GM23338 (cell line): Measurements from ENCODE around the gene SRSF3. TPM values are rescaled to one million over a fixed set of nuclear protein-coding genes. Genes with fewer than 3 reads are reported as not detected.

ENCODE experiments used
- ATAC-seq: fragments of 200-7000 bp; cut with Tn5 transposase; 3 replicates; pipeline ENCODE4 v1.9.1; 2020
- DNase-seq: peaks from one replicate; pipeline ENCODE4 v3.0.0-alpha.2; 2015; ENCODE audit warnings: low spot score
- H2AFZ ChIP-seq: fragments of 200-600 bp; sonication (generic); 2 replicates; pipeline ENCODE4 v1.8.0; 2016; ENCODE audit warnings: antibody characterized with exemption, mild to moderate bottlenecking, moderate library complexity
- H3F3A ChIP-seq: fragments of 200-600 bp; sonication (generic); replicated peaks from 2 replicates; pipeline ENCODE4 v1.8.0; 2017; ENCODE audit warnings: antibody characterized with exemption, mixed run types, low read depth
- H3K27ac ChIP-seq: fragments of 200-600 bp; sonication (generic); 2 replicates; pipeline ENCODE4 v1.6.1; 2016; ENCODE audit warnings: low read depth
- H3K27me3 ChIP-seq: fragments of 200-600 bp; sonication (generic); 2 replicates; pipeline ENCODE4 v1.8.0; 2016; ENCODE audit warnings: mild to moderate bottlenecking, mixed run types, moderate library complexity; ENCODE audit not compliant: insufficient read depth
- H3K36me3 ChIP-seq: fragments of 200-600 bp; sonication (generic); 2 replicates; pipeline ENCODE4 v1.8.0; 2016; ENCODE audit warnings: mild to moderate bottlenecking; ENCODE audit not compliant: insufficient read depth
- H3K4me1 ChIP-seq: fragments of 200-600 bp; sonication (generic); 2 replicates; pipeline ENCODE4 v1.8.0; 2016; ENCODE audit warnings: mild to moderate bottlenecking, moderate library complexity; ENCODE audit not compliant: insufficient read depth
- H3K4me2 ChIP-seq: fragments of 200-600 bp; sonication (generic); 2 replicates; pipeline ENCODE4 v1.7.1; 2017; ENCODE audit warnings: mixed run types
- H3K4me3 ChIP-seq: fragments of 200-600 bp; sonication (generic); 2 replicates; pipeline ENCODE4 v1.6.1; 2016; ENCODE audit warnings: mixed run types
- H3K79me2 ChIP-seq: fragments of 200-600 bp; sonication (generic); replicated peaks from 2 replicates; pipeline ENCODE4 v1.8.0; 2017; ENCODE audit warnings: mild to moderate bottlenecking; ENCODE audit not compliant: insufficient read depth
- H3K9me2 ChIP-seq: fragments of 200-600 bp; sonication (generic); 2 replicates; pipeline ENCODE4 v1.8.0; 2017; ENCODE audit not compliant: insufficient read depth
- H4K20me1 ChIP-seq: fragments of 200-600 bp; sonication (generic); replicated peaks from 2 replicates; pipeline ENCODE4 v1.8.0; 2017; ENCODE audit warnings: mild to moderate bottlenecking; ENCODE audit not compliant: insufficient read depth
- H3K27ac Mint-ChIP-seq: 2 replicates; pipeline ENCODE4 v1.8.0; 2020; ENCODE audit warnings: inconsistent platforms, mild to moderate bottlenecking, moderate library complexity, mixed read lengths
- H3K27me3 Mint-ChIP-seq: 3 replicates; pipeline ENCODE4 v1.8.0; 2022; ENCODE audit warnings: low read depth, mild to moderate bottlenecking, moderate library complexity, mixed read lengths, inconsistent platforms; ENCODE audit not compliant: insufficient read depth, poor library complexity
- H3K36me3 Mint-ChIP-seq: 3 replicates; pipeline ENCODE4 v1.8.0; 2021; ENCODE audit warnings: low read depth, mild to moderate bottlenecking, inconsistent platforms, moderate library complexity, mixed read lengths
- H3K4me1 Mint-ChIP-seq: 3 replicates; pipeline ENCODE4 v1.8.0; 2020; ENCODE audit warnings: mild to moderate bottlenecking, inconsistent platforms, mixed read lengths
- H3K4me3 Mint-ChIP-seq: 3 replicates; pipeline ENCODE4 v1.8.0; 2021; ENCODE audit warnings: moderate library complexity, mild to moderate bottlenecking, inconsistent platforms, mixed read lengths
- H3K9me3 Mint-ChIP-seq: 3 replicates; pipeline ENCODE4 v1.8.0; 2020; ENCODE audit warnings: moderate library complexity, mild to moderate bottlenecking, inconsistent platforms, mixed read lengths
- CREB1 ChIP-seq: fragments of 250-450 bp; sonication (Bioruptor Pico); IDR thresholded peaks from 2 replicates; pipeline ENCODE4 v1.5.0; 2020; ENCODE audit warnings: low read depth, mild to moderate bottlenecking, moderate library complexity
- CTCF ChIP-seq, 2 experiments: fragments of 200-600 bp in 1 of 2; sonication (generic) in 1 of 2; conservative IDR thresholded peaks; 2 replicates each; pipeline versions ENCODE4 v1.5.1 to v1.6.1; 2016 to 2017; ENCODE audit warnings: antibody characterized with exemption in 2 of 2, low read depth in 2 of 2, mild to moderate bottlenecking in 2 of 2, moderate library complexity in 1 of 2
- ETS1 ChIP-seq: IDR thresholded peaks from 2 replicates; pipeline ENCODE4 v1.6.1; 2016; ENCODE audit warnings: antibody characterized with exemption
- EZH2 ChIP-seq: fragments of 200-600 bp; sonication (generic); IDR thresholded peaks from one replicate; pipeline ENCODE4 v1.8.0; 2017; ENCODE audit warnings: antibody characterized with exemption, mild to moderate bottlenecking, low read depth; ENCODE audit not compliant: unreplicated experiment
- EZH2phosphoT487 ChIP-seq: fragments of 200-600 bp; sonication (generic); IDR thresholded peaks from one replicate; pipeline ENCODE4 v1.8.1; 2018; ENCODE audit warnings: antibody characterized with exemption; ENCODE audit not compliant: unreplicated experiment
- JUNB ChIP-seq: IDR thresholded peaks from one replicate; pipeline ENCODE4 v1.6.1; 2016; ENCODE audit warnings: antibody characterized with exemption; ENCODE audit not compliant: unreplicated experiment
- NANOG ChIP-seq: IDR thresholded peaks from 2 replicates; pipeline ENCODE4 v1.6.1; 2016; ENCODE audit warnings: antibody characterized with exemption, borderline replicate concordance
- POLR2AphosphoS5 ChIP-seq: IDR thresholded peaks from 2 replicates; pipeline ENCODE4 v1.6.1; 2016; ENCODE audit warnings: antibody characterized with exemption, low read depth
- REST ChIP-seq: IDR thresholded peaks from one replicate; pipeline ENCODE4 v1.6.1; 2018; ENCODE audit warnings: antibody characterized with exemption; ENCODE audit not compliant: unreplicated experiment
- STAT1 ChIP-seq: IDR thresholded peaks from one replicate; pipeline ENCODE4 v1.6.1; 2016; ENCODE audit warnings: antibody characterized with exemption; ENCODE audit not compliant: unreplicated experiment
- ZNF114 ChIP-seq: fragments of 250-450 bp; sonication (Bioruptor Pico); IDR thresholded peaks from 2 replicates; pipeline ENCODE4 v1.5.0; 2020; ENCODE audit warnings: mild to moderate bottlenecking, moderate library complexity
- ZNF331 ChIP-seq: fragments of 250-450 bp; sonication (Bioruptor Pico); IDR thresholded peaks from 2 replicates; pipeline ENCODE4 v1.5.0; 2020; ENCODE audit warnings: low read depth, mild to moderate bottlenecking, moderate library complexity
- ZNF462 ChIP-seq: fragments of 250-450 bp; sonication (Bioruptor Pico); IDR thresholded peaks from 2 replicates; pipeline ENCODE4 v1.5.0; 2020; ENCODE audit warnings: mild to moderate bottlenecking, moderate library complexity
- polyA plus RNA-seq: library from polyadenylated mRNA; unstranded; fragments of >200 nt; fragmentation: Nextera tagmentation; extraction: Ambion mirVana; gene quantifications from 2 replicates; pipeline ENCODE4 v1.2.1, GENCODE V29; 2016
- total RNA-seq: library from RNA; depleted of rRNA; stranded (reverse); fragments of >200 nt; shearing (Covaris generic); gene quantifications from 2 replicates; pipeline ENCODE4 v1.2.3, GENCODE V29; 2014

SRSF3 gene
- total and polyA plus RNA-seq, 2 experiments from 2014 or later, result 436 to 655 TPM

GRCh38 chr6:36547646-36548400 lies 46.3 kb upstream of the SRSF3 start:
- peak overlapping the region; percentile 67 for H2AFZ ChIP-seq
- H3K27ac Mint-ChIP-seq, result no peak overlapping the region
- no peak for DNase-seq

More at GRCh38 chr6:36547646-36548400, 46.3 kb upstream of the SRSF3 start:
- Histone ChIP-seq H3K9me2 (no peaks in the 10 kb centered on the region), H3K4me3 (peak overlapping the region; percentile 90), H3K4me1 (peaks cover 17% of the 10 kb centered on the region), H3K79me2 (peaks cover 40% of the 10 kb centered on the region), H3K36me3 (no peaks in the 10 kb centered on the region), H4K20me1 (0 out of 2 replicates have a peak, but pooled peaks cover 8% of the 10 kb centered on the region), H3K27ac (no peak overlapping the region), H3F3A (no peaks in the 10 kb centered on the region), H3K4me2 (peak overlapping the region; percentile 56), H3K27me3 (no peaks in the 10 kb centered on the region)
- Mint-ChIP-seq H3K4me1 (peaks cover 7% of the 10 kb centered on the region), H3K36me3 (peaks cover 8% of the 10 kb centered on the region; the same call in 2 of the 3 replicates), H3K27me3 (peaks cover 5% of the 10 kb centered on the region), H3K4me3 (peak overlapping the region; percentile 91), H3K9me3 (no peaks in the 10 kb centered on the region)
- ATAC-seq, result peak; percentile 26
- TF ChIP-seq EZH2 (no peak), ZNF462 (CRISPR knock-in tag) (no peak), ZNF331 (no peak), ETS1 (no peak), POLR2AphosphoS5 (no peak), REST (no peak), ZNF114 (CRISPR knock-in tag) (no peak), STAT1 (no peak), CTCF (conservative IDR thresholded peaks at IDR 0.05; ENCODE audit: low read depth in 2 of 2) (no peak), CREB1 (CRISPR knock-in tag) (no peak), JUNB (no peak), NANOG (no peak), EZH2phosphoT487 (no peak)
